Left cardiac atrium (tissue), 4 donors: ENCODE measurements around the gene GCC1. TPM values are rescaled to one million over a fixed set of nuclear protein-coding genes. Genes with fewer than 3 reads are reported as not detected.

Source experiments
- ATAC-seq, 2 donors: fragments of 200-7000 bp; cut with Tn5 transposase; one replicate each; pipeline ENCODE4 v1.9.1; 2020; ENCODE audit warnings: mild to moderate bottlenecking in 2 of 2, moderate library complexity in 2 of 2
- DNase-seq: peaks from one replicate; pipeline ENCODE4 v3.0.0-alpha.2; 2020
- intact Hi-C, 2 donors: fragments of 100-400 bp; cut with DNase I; formaldehyde crosslinking; loops; one replicate each; pipeline versions ENCODE4 v1.14.1 to v1.15.1; 2022 to 2023
- long read RNA-seq: library from polyadenylated mRNA; unstranded; transcript quantifications from one replicate; pipeline ENCODE4 v2.0.0, GENCODE V29; 2021
- total RNA-seq, 2 donors: library from RNA; stranded (reverse); fragmentation: NEBNext Ultra II Directional; extraction: Animal tissue kit (Norgen Biotek cat#: 25700); gene quantifications; one replicate each; pipeline ENCODE4 v1.2.1, GENCODE V29; 2021
- donor health status: DM: no; HTN: yes; CAD: no.
- donor health status: DM: no; HTN: yes; CAD: no; lungs with severe emphysema.
- donor health status: DM: yes; HTN: yes; CAD: no.
- donor health status: Dilated cardiomyopathy.

GCC1 gene
- 1 to 10 TPM; 7.9 to 9.0 TPM for total RNA-seq
- long read RNA-seq, full-length matches to known transcripts: 19 of 21 reads
- long read RNA-seq, partial matches to known transcripts: 0 of 21 reads
- long read RNA-seq, other reads (novel, unspliced or antisense): 2 of 21 reads

DNA sequence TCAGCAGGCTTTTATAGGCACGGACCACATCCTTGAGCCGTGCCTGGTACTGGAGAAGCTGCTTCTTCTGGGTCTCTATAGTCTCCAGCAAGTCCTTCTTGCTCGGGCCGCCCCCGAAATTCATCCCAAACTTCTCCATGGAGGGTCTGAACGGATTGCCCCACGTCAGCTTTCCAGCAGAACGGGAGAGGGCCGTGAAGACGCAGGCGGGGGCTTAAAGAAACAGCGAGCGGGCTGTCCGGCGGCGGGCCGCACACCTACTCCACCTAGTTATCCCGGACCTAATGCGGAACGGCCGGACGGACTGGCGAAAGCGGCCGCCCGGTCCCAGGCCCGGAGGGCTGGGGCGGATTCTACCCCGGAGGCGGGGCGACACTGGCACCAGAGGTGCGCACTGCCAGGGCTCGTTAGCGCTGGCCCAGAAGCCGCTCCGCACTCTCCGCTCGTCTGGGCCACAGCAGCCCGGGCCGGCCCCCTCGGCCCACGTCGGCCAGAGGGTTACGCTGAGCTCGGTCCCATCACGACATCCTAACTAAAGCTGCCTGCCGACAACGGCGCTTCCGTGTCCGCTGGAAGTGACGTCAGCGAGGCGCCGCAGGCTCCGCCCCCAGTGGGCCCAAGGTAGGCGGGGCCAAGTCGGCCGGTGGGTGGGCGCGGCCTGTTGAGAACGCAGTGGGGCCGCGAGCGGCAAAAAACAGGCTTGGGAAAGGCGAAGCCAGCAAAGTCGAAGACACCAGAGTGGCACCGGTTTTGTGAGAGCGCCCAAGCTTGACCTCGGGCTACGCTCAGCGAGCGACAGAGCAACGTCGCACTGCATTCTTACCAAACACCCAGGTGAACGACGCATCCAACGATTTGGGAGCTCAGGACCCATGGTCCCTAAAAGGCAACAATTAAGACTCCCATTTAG, at the start of gene GCC1:
TSS of gene GCC1 (minus strand) at position 553 of the 910 bp plus-strand sequence. CDS start at position 139, 414 bp downstream.
- intact Hi-C loops: loop anchor here in 1 of 2 donors (5.0 to 10.0 kb wide), 3 partner anchors 67 to 450 kb away; partner anchors contain the start of genes LRRC4, SND1 and ZNF800
- peak; percentile 83 to 86 for ATAC-seq
- DNase-seq: peak; percentile 95

GRCh38 chr7:127632276-127632910, 47.0 kb upstream of the GCC1 start:
- peak in 1 of 2 donors; percentile 27 for ATAC-seq

DNA sequence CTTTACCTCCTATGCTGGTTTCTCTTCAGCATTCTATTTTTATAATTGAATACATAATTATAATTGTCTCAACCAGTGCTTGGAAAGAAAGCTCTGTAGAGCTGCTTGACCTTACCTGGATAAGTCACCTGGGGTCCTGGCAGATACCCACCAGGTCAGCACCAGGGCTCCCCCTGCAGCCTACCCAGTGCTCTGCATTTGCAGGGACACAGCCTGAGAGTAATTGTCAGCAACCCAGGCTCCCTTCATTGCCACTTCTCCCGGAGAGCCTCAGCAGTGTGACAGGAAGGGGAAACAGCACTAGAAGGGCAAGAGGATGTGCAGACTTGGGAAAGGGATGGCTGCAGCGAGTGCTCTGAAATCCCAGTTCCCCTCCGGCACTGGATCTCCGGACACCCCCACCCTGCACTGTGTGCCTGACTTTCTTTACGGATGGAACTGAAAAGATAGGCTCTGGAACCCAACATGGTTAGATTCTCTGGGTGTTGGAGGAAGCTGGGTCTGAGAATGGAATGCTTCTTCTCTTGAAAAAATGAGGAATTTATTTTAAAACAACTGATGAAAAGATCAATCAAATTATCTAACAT, 44.0 kb upstream of the GCC1 start:
- DNase-seq (no peak), ATAC-seq (peak in 1 of 2 donors; percentile 36)
- intact Hi-C loops: no loop called here

More at GRCh38 chr7:127632276-127632910, 47.0 kb upstream of the GCC1 start:
- no peak for DNase-seq
- intact Hi-C loops: no loop called here

GRCh38 chr7:127628445-127628844, 43.0 kb upstream of the GCC1 start:
- no peak for ATAC-seq
- DNase-seq: no peak
- intact Hi-C loops: no loop called here

DNA sequence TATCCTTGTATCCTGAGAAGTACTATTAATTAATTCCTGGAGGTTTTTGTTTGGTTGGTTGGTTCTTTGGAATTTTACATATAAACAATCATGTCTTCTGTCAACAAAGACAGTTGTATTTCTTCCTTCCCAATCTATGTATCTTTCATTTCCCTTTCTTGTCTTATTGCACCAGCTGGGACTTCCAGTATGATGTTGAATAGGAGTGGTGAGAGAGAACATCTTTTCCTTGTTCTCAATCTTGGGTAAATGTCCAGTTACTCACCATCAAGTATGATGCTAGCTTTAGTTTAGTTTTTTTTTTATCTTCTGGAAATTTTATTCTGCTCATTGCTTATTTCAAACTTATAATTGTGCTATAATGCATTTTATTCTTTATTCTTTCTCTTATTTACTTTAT, 39.9 kb upstream of the GCC1 start:
- ATAC-seq (no peak), DNase-seq (no peak)
- intact Hi-C loops: no loop called here

- intact Hi-C loops: no loop called here
- ATAC-seq (no peak), DNase-seq (no peak)
Observed at GRCh38 chr7:127620406-127621233, 35.2 kb upstream of the GCC1 start.

DNA sequence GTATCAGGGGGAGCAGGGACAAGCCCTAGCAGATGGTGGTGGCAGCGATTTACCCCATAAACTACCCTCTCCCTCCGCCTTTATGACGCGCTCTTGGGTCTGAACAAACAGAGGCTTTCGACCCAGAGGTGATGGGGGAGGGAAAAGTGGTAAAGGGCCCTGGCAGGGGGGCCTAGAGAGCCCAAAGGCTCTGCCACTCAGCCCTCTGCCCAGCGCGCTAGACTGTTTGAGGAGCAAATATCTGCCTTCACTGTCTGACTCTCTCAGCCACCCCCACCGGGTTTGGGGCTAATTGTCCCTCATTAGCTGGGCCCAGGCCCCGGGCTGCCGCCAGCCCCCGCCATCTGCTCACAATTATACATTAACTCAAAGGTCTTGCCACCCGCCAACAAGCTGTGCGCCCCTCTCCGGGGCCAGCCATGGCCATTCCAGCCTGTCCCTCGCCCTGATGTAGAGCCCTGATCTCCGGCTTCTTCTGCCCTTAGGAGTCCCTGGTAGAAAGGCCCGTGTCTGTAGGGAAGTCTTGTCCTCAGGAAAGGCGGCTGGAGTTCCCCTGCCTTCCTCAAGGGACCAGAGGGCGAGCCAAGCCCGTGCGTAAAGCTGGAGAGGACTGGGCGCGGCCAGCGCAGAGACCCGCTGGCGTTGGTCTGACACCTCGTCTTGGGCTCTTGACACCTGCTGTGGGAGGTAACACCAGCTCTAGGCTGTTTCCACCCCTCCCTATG, 34.4 kb upstream of the GCC1 start:
- DNase-seq (no peak), ATAC-seq (no peak)
- intact Hi-C loops: no loop called here

DNA sequence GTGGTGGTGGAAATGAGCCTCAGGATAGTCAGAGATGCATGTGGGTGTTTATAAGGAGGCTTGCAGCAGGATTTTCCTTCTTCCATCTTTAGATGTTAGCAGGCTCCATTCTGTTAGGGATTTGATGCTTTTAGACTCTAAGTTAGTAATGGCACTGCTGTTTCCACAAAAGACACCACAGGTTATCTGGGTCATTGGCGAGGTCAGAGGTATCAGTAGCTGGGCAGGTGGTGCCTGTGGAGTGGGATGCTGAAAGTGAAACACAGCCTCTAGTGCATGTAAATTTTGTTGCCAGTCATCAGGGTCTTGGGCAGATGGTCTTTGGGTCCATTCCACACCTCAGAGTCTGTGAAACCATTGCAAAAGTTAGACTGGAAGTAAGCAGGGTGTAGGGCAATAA, 33.4 kb upstream of the GCC1 start:
- ATAC-seq: no peak
- intact Hi-C loops: no loop called here
- no peak for DNase-seq

- DNase-seq (no peak), ATAC-seq (no peak)
- intact Hi-C loops: no loop called here
Observed at GRCh38 chr7:127618042-127618441, 32.6 kb upstream of the GCC1 start, which contains the start of gene PAX4. TSS of gene PAX4 (minus strand) at chr7:127618142. CDS start at chr7:127615928, 2,214 bp downstream.

DNA sequence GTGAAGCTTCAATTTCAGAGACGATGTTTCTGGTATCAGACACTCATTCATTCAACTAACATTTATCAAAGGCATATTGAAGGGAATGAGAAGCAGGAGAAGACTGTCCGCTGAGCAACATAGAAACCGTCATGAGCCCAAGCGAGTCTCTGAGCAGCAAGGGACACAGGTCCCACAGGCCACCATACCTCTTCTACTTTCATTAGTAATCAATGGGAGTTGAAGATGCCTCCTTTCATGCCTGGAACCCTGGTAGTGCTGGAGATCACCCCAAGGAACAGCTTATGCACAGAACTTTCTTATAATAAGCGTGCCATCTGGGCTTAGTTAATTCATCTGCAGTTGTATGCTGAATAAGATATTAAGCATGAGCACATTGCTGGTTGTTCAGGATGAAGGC, 31.3 kb upstream of the GCC1 start:
- intact Hi-C loops: no loop called here
- ATAC-seq (no peak), DNase-seq (no peak)

- DNase-seq: no peak
- intact Hi-C loops: no loop called here
- no peak for ATAC-seq
Observed at GRCh38 chr7:127612263-127612662, 26.9 kb upstream of the GCC1 start.

DNA sequence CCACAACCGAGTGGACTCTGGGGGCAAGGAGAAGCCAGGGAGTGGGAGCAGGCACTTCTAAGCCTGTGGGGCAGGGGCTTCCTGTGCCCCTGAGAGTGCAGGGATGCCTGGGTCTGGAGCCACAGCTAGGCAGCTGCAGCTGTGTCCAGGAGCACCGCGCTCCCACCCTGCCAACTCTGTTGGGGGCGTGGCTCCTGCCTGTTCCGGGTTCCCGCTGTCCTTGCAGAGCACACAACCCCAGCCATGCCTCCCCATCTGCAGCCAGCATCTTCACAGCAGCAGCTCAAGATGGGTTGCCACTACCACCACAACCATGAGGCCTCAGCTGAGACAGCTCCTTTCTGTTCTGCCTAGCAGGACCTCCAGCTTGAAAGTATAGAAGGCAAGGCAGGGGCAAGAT, 23.9 kb upstream of the GCC1 start:
- intact Hi-C loops: no loop called here
- ATAC-seq: no peak

DNA sequence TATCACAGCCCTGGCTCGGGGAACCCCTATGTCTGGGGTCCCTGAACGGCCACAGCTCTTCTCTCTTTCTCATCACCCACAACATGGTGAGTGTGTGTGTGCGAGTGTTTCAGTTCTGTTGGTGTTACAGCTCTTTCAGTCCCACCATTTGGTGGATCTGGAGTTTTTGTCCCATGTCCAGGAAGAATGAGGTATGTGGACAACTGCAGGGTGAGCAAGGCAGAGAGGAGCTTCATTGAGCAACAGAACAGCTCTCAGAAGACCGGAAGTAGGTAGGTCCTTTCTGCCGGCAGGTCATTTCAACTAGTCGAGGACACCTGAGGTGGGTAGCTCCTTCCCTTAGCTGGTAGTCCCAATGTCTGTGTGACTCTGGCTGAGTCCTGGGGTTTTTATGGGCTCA, 23.1 kb upstream of the GCC1 start:
- intact Hi-C loops: no loop called here
- DNase-seq (no peak), ATAC-seq (no peak)

More for the DNA sequence above, 23.9 kb upstream of the GCC1 start:
- no peak for DNase-seq

DNA sequence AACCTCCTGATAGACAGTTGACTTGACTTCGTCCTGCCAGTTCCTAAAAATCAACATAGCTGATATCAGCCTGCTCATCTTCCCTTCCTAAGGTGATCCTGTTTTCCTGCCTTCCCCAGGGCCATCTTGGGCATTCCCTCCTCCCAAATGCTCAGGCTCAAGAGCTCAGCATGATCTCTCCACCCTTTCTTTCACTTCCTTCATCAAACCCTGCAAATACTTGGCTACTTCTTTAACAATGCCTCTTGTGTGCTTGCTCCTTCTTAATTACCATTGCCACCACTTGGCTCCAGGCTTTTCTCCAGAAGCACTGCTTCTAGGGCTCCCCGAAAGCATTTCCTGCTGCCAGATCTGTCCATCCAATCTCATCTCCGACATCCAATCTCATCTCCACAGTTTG, 15.5 kb upstream of the GCC1 start:
- ATAC-seq: no peak
- intact Hi-C loops: no loop called here
- no peak for DNase-seq

- ATAC-seq (no peak), DNase-seq (no peak)
- intact Hi-C loops: no loop called here
Observed at GRCh38 chr7:127598318-127598717, 12.9 kb upstream of the GCC1 start.

- ATAC-seq (no peak), DNase-seq (no peak)
- intact Hi-C loops: no loop called here
Observed at GRCh38 chr7:127595737-127596136, 10.3 kb upstream of the GCC1 start.

GRCh38 chr7:127594490-127594889, 9.1 kb upstream of the GCC1 start:
- intact Hi-C loops: no loop called here
- peak; percentile 20 to 23 for ATAC-seq
- DNase-seq: no peak

- DNase-seq: no peak
- no peak for ATAC-seq
- intact Hi-C loops: no loop called here
Observed at GRCh38 chr7:127592550-127592949, 7.2 kb upstream of the GCC1 start.
